Mucosa of rectum (tissue), 2 donors: ENCODE measurements around the gene DPYSL5.

Experiments used
- H3K27ac ChIP-seq, 2 donors: one replicate each; pipeline ENCODE4 v1.7.0; 2013; ENCODE audit warnings: inconsistent platforms in 2 of 2, low read depth in 2 of 2, low read length in 2 of 2
- H3K27me3 ChIP-seq, 2 donors: one replicate each; pipeline ENCODE4 v1.7.0; 2013; ENCODE audit warnings: low read length in 2 of 2; ENCODE audit not compliant: control insufficient read depth in 2 of 2, insufficient read depth in 2 of 2
- H3K36me3 ChIP-seq, 2 donors: one replicate each; pipeline ENCODE4 v1.7.0; 2013; ENCODE audit warnings: low read length in 2 of 2; ENCODE audit not compliant: control insufficient read depth in 2 of 2, insufficient read depth in 2 of 2
- H3K4me1 ChIP-seq, 2 donors: one replicate each; pipeline ENCODE4 v1.7.0; 2013; ENCODE audit warnings: low read length in 2 of 2, mild to moderate bottlenecking in 1 of 2; ENCODE audit not compliant: control insufficient read depth in 2 of 2, insufficient read depth in 2 of 2
- H3K4me3 ChIP-seq, 2 donors: one replicate each; pipeline ENCODE4 v1.7.0; 2013; ENCODE audit warnings: low read length in 2 of 2
- H3K9ac ChIP-seq, 2 donors: one replicate each; pipeline ENCODE4 v1.7.0; 2013; ENCODE audit warnings: low read length in 2 of 2, low read depth in 1 of 2, mild to moderate bottlenecking in 1 of 2
- H3K9me3 ChIP-seq, 2 donors: one replicate each; pipeline ENCODE4 v1.7.0; 2013; ENCODE audit warnings: low read length in 2 of 2; ENCODE audit not compliant: control insufficient read depth in 2 of 2
- donor health status: healthy.
- donor health status: Normal muscosa, but diverticular disease.

Gene DPYSL5

GRCh38 chr2:26942543-26943295 lies 94.8 kb downstream of the DPYSL5 start:
- Histone ChIP-seq H3K4me3 (no peak overlapping the region), H3K9me3 (no peaks in the 10 kb centered on the region), H3K4me1 (no peaks in the 10 kb centered on the region), H3K36me3 (no peaks in the 10 kb centered on the region), H3K27ac (no peak overlapping the region), H3K27me3 (no peaks in the 10 kb centered on the region), H3K9ac (no peak overlapping the region)

- Histone ChIP-seq H3K9me3 (no peaks in the 10 kb centered on the region), H3K36me3 (no peaks in the 10 kb centered on the region), H3K27me3 (no peaks in the 10 kb centered on the region), H3K9ac (no peak overlapping the region), H3K4me3 (no peak overlapping the region), H3K27ac (no peak overlapping the region), H3K4me1 (no peaks in the 10 kb centered on the region)
Observed at GRCh38 chr2:26945991-26946750, 98.2 kb downstream of the DPYSL5 start.

- no peaks in the 10 kb centered on the region for H3K4me1 ChIP-seq
- no peaks in the 10 kb centered on the region for H3K36me3 ChIP-seq
- H3K9me3 ChIP-seq: no peaks in the 10 kb centered on the region
- H3K4me3 ChIP-seq: no peak overlapping the region
- no peaks in the 10 kb centered on the region for H3K27me3 ChIP-seq
- no peak overlapping the region for H3K9ac ChIP-seq
- no peak overlapping the region for H3K27ac ChIP-seq
Observed at GRCh38 chr2:26946841-26947784, 99.2 kb downstream of the DPYSL5 start.

- Histone ChIP-seq H3K27ac (no peak overlapping the region), H3K9ac (no peak overlapping the region), H3K9me3 (no peaks in the 10 kb centered on the region), H3K27me3 (peaks cover 0 to 4% of the 10 kb centered on the region in 2 donors), H3K36me3 (no peaks in the 10 kb centered on the region), H3K4me3 (no peak overlapping the region), H3K4me1 (no peaks in the 10 kb centered on the region)
Observed at GRCh38 chr2:26948800-26949199, 100.9 kb downstream of the DPYSL5 start.

GRCh38 chr2:26950246-26950645 lies 102.3 kb downstream of the DPYSL5 start:
- Histone ChIP-seq H3K9ac (no peak overlapping the region), H3K4me3 (no peak overlapping the region), H3K4me1 (no peaks in the 10 kb centered on the region), H3K9me3 (no peaks in the 10 kb centered on the region), H3K36me3 (no peaks in the 10 kb centered on the region), H3K27me3 (peaks cover 6 to 8% of the 10 kb centered on the region in 2 donors), H3K27ac (no peak overlapping the region)

DNA sequence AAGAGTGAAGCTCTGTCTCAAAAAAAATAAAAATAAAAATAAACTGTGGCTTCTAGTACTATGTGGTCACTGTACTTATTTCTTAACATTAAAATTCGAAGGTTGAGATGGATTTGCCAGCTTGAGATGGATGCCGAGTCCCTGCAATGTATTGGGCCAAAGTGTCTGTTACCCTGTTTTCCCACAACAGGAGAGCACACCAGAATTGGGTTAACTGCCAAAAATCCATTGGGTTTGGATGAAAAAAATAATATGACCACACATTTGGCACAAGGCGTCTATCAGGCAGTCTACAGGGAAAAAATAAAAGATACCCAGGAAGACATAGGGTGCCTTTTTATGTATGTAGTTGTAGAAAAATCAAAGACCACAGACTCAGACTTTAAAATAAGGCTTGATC lies 103.3 kb downstream of the DPYSL5 start:
- Histone ChIP-seq H3K9me3 (no peaks in the 10 kb centered on the region), H3K9ac (no peak overlapping the region), H3K4me1 (no peaks in the 10 kb centered on the region), H3K4me3 (no peak overlapping the region), H3K27me3 (peaks cover 6 to 8% of the 10 kb centered on the region in 2 donors), H3K27ac (no peak overlapping the region), H3K36me3 (no peaks in the 10 kb centered on the region)

DNA sequence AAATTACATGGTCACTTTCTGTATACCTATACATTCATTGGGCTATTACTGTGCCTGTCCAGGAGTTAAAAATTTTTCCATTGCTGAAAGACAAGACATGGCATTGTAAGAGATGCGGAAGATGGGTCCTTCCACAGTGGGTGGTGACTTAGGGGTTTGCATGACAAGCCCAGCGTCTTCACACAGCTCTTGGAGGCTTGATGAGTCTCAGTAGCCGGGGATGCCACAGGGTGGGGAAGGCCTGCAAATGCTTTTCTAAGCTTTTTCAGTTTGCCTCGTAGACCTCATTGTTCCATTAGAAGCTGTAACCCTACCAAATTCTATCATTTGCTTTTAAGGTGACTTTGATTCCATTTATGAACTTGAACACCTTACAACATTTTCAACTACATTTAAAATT lies 104.4 kb downstream of the DPYSL5 start:
- Histone ChIP-seq H3K4me1 (no peaks in the 10 kb centered on the region), H3K27me3 (peaks cover 8 to 10% of the 10 kb centered on the region in 2 donors), H3K9ac (no peak overlapping the region), H3K9me3 (no peaks in the 10 kb centered on the region), H3K36me3 (no peaks in the 10 kb centered on the region), H3K27ac (no peak overlapping the region), H3K4me3 (no peak overlapping the region)

DNA sequence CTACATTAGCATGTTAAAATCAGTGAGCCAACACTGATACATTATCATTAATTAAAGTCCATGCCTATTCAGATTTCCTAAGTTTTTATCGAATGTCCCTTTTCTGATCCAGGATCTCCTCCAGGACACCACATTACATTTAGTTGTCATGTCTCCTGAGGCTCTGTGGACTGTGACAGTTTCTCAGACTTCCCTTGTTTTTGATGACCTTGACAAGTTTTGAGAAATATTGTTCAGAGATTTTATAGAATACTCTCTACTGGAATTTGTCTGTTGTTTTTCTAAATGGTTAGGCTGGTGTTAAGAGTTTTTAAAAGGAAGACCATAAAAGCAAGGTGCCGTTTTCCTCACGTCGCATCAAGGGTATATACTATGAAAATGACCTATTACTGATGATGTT lies 106.2 kb downstream of the DPYSL5 start:
- no peak overlapping the region for H3K27ac ChIP-seq
- no peaks in the 10 kb centered on the region for H3K36me3 ChIP-seq
- no peaks in the 10 kb centered on the region for H3K4me1 ChIP-seq
- H3K27me3 ChIP-seq: peaks cover 10 to 14% of the 10 kb centered on the region in 2 donors
- no peak overlapping the region for H3K9ac ChIP-seq
- H3K9me3 ChIP-seq: no peaks in the 10 kb centered on the region
- H3K4me3 ChIP-seq: no peak overlapping the region

GRCh38 chr2:26957041-26957440 lies 109.1 kb downstream of the DPYSL5 start:
- Histone ChIP-seq H3K4me1 (peaks cover 0 to 3% of the 10 kb centered on the region in 2 donors), H3K27ac (no peak overlapping the region), H3K9ac (no peak overlapping the region), H3K27me3 (peaks cover 11 to 17% of the 10 kb centered on the region in 2 donors), H3K4me3 (no peak overlapping the region), H3K9me3 (no peaks in the 10 kb centered on the region), H3K36me3 (no peaks in the 10 kb centered on the region)
